DOHH2 (cell line): ENCODE measurements around the gene RNMT.
"Not testable (repeated sequence)": the region's sequence is repeated elsewhere in the genome, so short reads cannot be mapped to it uniquely, and the experiment has no call there.

ENCODE experiments used
- H3F3A ChIP-seq: fragments of 200-600 bp; sonication (generic), shearing (Covaris generic); 2 replicates; pipeline ENCODE4 v1.6.0; 2016; ENCODE audit warnings: antibody characterized with exemption, mild to moderate bottlenecking; ENCODE audit not compliant: control insufficient read depth, insufficient read depth
- H3K27ac ChIP-seq: fragments of 200-600 bp; sonication (generic); 2 replicates; pipeline ENCODE4 v1.5.1; 2014; ENCODE audit warnings: low read depth, mild to moderate bottlenecking, low read length, moderate library complexity
- H3K27me3 ChIP-seq: fragments of 200-600 bp; sonication (generic); 2 replicates; pipeline ENCODE4 v1.6.1; 2014; ENCODE audit warnings: mild to moderate bottlenecking, low read length, mixed read lengths; ENCODE audit not compliant: control insufficient read depth
- H3K36me3 ChIP-seq: fragments of 200-600 bp; sonication (generic); 2 replicates; pipeline ENCODE4 v1.6.1; 2014; ENCODE audit warnings: mild to moderate bottlenecking, low read length, moderate library complexity, mixed read lengths; ENCODE audit not compliant: control insufficient read depth
- H3K4me1 ChIP-seq: fragments of 200-600 bp; sonication (generic); 2 replicates; pipeline ENCODE4 v1.6.1; 2014; ENCODE audit warnings: mild to moderate bottlenecking, low read length, mixed read lengths; ENCODE audit not compliant: control insufficient read depth
- H3K4me2 ChIP-seq: fragments of 200-600 bp; sonication (generic); 2 replicates; pipeline ENCODE4 v1.6.0; 2014; ENCODE audit warnings: mild to moderate bottlenecking, low read length, moderate library complexity
- H3K4me3 ChIP-seq: fragments of 200-600 bp; sonication (generic); 2 replicates; pipeline ENCODE4 v1.5.1; 2014; ENCODE audit warnings: mild to moderate bottlenecking, low read length, mixed read lengths
- H3K79me2 ChIP-seq: fragments of 200-600 bp; sonication (generic); 2 replicates; pipeline ENCODE4 v1.6.1; 2014; ENCODE audit warnings: mild to moderate bottlenecking, low read length, mixed read lengths; ENCODE audit not compliant: control insufficient read depth
- H3K9me2 ChIP-seq: fragments of 200-600 bp; sonication (generic); replicated peaks from 2 replicates; pipeline ENCODE4 v1.6.1; 2014; ENCODE audit warnings: mild to moderate bottlenecking, low read length, mixed read lengths; ENCODE audit not compliant: control insufficient read depth
- H3K9me3 ChIP-seq: fragments of 200-600 bp; sonication (generic); 2 replicates; pipeline ENCODE4 v1.6.1; 2014; ENCODE audit warnings: antibody characterized with exemption, low read length, mixed read lengths; ENCODE audit not compliant: control insufficient read depth, insufficient read depth
- H4K20me1 ChIP-seq: fragments of 200-600 bp; sonication (generic); 2 replicates; pipeline ENCODE4 v1.6.0; 2014; ENCODE audit warnings: low read depth, mild to moderate bottlenecking, antibody characterized with exemption, low read length, moderate library complexity; ENCODE audit not compliant: control insufficient read depth, insufficient read depth
- EZH2phosphoT487 ChIP-seq: fragments of 200-600 bp; sonication (generic); IDR thresholded peaks from 2 replicates; pipeline ENCODE4 v1.6.1; 2017; ENCODE audit warnings: borderline replicate concordance, mild to moderate bottlenecking, antibody characterized with exemption, low read length, moderate library complexity, mixed read lengths
- TF ChIP-seq, protein P1 (sequence below): fragments of 200-600 bp; sonication (generic); IDR thresholded peaks from one replicate; pipeline ENCODE4 v1.5.1; 2014; ENCODE audit warnings: antibody characterized with exemption, mild to moderate bottlenecking, low read depth, low read length; ENCODE audit not compliant: poor library complexity, severe bottlenecking

The RNMT gene

DNA sequence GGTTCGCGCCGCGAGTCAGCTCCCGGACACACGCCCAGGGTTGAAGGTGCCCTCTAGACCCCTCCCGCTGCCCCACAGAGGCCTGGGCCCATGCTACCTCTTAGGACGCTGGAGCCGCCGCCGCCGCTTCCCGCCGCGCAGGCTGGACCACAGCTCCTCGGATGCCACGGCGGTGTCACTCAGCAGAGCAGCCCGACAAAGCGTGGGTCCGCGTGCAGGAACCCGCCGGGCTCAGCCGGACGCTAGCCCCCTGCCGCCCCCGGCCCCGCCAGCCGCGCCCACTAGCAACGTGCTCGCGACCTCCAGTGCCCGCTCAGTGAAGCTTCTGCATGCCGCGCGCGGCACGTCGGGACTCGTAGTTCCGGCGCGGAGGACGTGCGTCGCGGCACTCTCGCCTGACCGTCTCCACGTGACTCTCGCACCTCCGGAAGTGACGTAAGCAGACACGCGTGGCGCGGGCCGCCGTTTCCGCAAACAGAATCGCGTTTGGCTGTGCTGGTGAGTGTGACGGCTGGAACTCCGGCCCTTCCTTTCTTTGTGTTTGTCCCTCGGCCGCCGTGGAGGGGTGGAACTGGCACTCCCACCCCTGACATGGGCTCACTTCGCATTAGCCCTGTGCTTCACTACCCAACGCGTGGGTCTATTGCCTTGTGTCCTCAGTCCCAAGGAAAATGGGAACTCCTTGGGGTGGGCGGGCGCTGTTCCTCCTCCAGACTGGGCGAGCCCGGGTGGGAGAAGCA, at the start of gene RNMT, which contains the start of gene FAM210A:
TSS of gene RNMT (plus strand) at position 442 of the 740 bp plus-strand sequence. CDS start 4,845 bp downstream, outside the sequence.
TSS of gene FAM210A (minus strand) at position 327 of the 740 bp plus-strand sequence. CDS start 44,481 bp downstream, outside the sequence.
- no peaks in the 10 kb centered on the region for H3K9me3 ChIP-seq
- H3K4me1 ChIP-seq: peaks cover 38% of the 10 kb centered on the region
- TF ChIP-seq, protein P1, sequence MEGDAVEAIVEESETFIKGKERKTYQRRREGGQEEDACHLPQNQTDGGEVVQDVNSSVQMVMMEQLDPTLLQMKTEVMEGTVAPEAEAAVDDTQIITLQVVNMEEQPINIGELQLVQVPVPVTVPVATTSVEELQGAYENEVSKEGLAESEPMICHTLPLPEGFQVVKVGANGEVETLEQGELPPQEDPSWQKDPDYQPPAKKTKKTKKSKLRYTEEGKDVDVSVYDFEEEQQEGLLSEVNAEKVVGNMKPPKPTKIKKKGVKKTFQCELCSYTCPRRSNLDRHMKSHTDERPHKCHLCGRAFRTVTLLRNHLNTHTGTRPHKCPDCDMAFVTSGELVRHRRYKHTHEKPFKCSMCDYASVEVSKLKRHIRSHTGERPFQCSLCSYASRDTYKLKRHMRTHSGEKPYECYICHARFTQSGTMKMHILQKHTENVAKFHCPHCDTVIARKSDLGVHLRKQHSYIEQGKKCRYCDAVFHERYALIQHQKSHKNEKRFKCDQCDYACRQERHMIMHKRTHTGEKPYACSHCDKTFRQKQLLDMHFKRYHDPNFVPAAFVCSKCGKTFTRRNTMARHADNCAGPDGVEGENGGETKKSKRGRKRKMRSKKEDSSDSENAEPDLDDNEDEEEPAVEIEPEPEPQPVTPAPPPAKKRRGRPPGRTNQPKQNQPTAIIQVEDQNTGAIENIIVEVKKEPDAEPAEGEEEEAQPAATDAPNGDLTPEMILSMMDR: peak; percentile 28
- TF ChIP-seq EZH2phosphoT487: no peak
- peaks cover 40% of the 10 kb centered on the region for H3K36me3 ChIP-seq
- H3K27me3 ChIP-seq: no peaks in the 10 kb centered on the region
- H3K4me3 ChIP-seq: peak within 1 kb of the TSS; percentile 94
- peak within 1 kb of the TSS; percentile 32 for H3K27ac ChIP-seq
- H3K9me2 ChIP-seq: no peaks in the 10 kb centered on the region
- peak within 1 kb of the TSS; percentile 92 for H3K4me2 ChIP-seq
- H3K79me2 ChIP-seq: peaks cover 98% of the 10 kb centered on the region
- no peaks in the 10 kb centered on the region for H3F3A ChIP-seq
- H4K20me1 ChIP-seq: peaks cover 10% of the 10 kb centered on the region; the same call in 1 of the 2 replicates

DNA sequence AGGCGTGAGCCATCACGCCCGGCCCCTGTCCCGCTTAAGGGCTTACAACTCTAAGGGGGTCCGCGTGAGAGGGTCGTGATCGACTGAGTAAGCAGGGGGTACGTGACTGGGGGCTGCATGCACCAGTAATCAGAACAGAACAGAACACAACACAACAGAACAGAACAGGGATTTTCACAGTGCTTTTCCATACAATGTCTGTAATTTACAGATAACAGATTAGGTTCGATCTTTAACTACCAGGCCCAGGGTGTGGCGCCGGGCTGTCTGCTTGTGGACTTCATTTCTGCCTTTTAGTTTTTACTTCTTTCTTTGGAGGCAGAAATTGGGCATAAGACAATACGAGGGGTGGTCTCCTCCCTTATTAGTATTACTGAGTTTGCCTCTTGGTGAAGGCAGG, 49.1 kb upstream of the RNMT start:
- not testable (repeated sequence) for H3K4me2 ChIP-seq, H3K36me3 ChIP-seq, H3K9me3 ChIP-seq, H3K27me3 ChIP-seq, H3K9me2 ChIP-seq, H3F3A ChIP-seq, H3K4me1 ChIP-seq, H3K4me3 ChIP-seq, H3K27ac ChIP-seq, H4K20me1 ChIP-seq
- H3K79me2 ChIP-seq: peaks cover 28% of the 10 kb centered on the region

DNA sequence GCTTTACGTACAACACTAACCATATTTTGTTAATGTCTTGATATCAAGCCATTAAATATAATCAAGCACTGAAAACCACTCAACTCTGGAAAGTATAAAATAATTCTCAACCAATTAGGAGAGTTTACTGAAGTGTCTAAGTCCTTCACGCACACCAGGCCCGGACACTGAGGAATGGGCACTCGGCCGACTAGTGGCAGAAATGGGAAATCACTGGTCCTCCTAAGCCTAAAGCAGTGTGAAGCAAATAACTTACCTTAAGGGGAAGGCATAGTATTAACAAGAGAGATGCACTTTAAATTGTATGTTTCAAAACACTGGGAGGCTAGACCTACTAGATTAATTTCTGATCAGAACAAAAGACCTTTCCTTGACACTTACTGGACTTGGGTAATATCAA, 45.9 kb upstream of the RNMT start:
- Histone ChIP-seq H3K9me2 (no peaks in the 10 kb centered on the region), H4K20me1 (peaks cover 9% of the 10 kb centered on the region; the same call in 1 of the 2 replicates), H3K4me1 (no peaks in the 10 kb centered on the region), H3K4me2 (no peak overlapping the region), H3K9me3 (no peaks in the 10 kb centered on the region), H3F3A (no peaks in the 10 kb centered on the region), H3K27me3 (no peaks in the 10 kb centered on the region), H3K36me3 (peaks cover 9% of the 10 kb centered on the region), H3K4me3 (no peak overlapping the region), H3K79me2 (peaks cover 56% of the 10 kb centered on the region), H3K27ac (no peak overlapping the region)
- TF ChIP-seq EZH2phosphoT487: no peak
- TF ChIP-seq, protein P1: peak; percentile 20

DNA sequence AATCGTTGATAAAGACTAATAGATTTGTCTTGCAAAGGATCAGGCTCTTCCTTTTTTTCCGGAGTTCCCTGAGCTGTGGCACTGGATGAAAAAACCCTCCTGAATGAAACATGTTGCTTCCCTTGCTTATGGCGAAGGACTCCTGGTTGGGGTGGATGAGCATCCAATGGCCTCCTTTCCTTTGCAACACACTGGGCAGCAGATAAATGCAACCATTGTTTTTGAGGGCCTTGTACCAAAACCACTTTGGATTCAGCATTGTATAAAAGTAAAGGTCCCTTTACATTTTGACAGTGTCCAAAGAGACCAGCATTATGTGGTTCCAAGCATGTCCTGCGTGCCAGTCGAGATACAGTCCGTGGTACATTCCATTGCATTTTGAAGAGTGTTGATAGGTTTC, 44.8 kb upstream of the RNMT start:
- H3K4me2 ChIP-seq: no peak overlapping the region
- H3K4me3 ChIP-seq: no peak overlapping the region
- H3K27ac ChIP-seq: no peak overlapping the region
- TF ChIP-seq, protein P1: no peak
- TF ChIP-seq EZH2phosphoT487: no peak
- peaks cover 9% of the 10 kb centered on the region for H3K36me3 ChIP-seq
- no peaks in the 10 kb centered on the region for H3K9me2 ChIP-seq
- H4K20me1 ChIP-seq: peaks cover 5% of the 10 kb centered on the region; the same call in 1 of the 2 replicates
- no peaks in the 10 kb centered on the region for H3K9me3 ChIP-seq
- no peaks in the 10 kb centered on the region for H3F3A ChIP-seq
- H3K79me2 ChIP-seq: peaks cover 64% of the 10 kb centered on the region
- no peaks in the 10 kb centered on the region for H3K4me1 ChIP-seq
- no peaks in the 10 kb centered on the region for H3K27me3 ChIP-seq
